Measurements from ENCODE around the gene ARSK.

ARSK gene

DNA sequence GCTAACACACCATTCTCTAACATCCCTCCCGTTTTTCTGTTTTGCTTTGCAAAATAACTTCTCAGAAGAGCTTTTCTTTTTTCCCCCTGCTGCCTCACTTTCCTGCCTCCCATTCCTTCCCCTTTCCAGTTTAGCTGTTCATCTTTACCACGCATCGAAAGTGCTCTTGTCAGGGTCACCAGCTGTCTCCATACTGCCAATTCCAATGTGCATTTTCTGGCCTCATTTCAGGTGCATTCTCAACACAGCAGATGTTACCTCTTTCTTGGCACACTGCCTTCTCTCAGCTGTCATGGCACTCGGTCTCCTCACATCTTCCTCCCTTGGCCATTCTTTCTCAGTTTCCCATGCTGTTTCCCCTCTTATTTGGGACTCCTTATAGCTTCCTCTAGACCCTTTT lies 9.5 kb downstream of the ARSK start:
- DNase-seq (ENCODE audit: low read depth in 2 of 2), result no peak

GRCh38 chr5:95565280-95565920 lies 10.5 kb downstream of the ARSK start:
- DNase-seq (ENCODE audit: low read depth in 2 of 2), result no peak

GRCh38 chr5:95572016-95572415 lies 17.1 kb downstream of the ARSK start:
- no peak for DNase-seq (ENCODE audit: low read depth in 2 of 2)

DNA sequence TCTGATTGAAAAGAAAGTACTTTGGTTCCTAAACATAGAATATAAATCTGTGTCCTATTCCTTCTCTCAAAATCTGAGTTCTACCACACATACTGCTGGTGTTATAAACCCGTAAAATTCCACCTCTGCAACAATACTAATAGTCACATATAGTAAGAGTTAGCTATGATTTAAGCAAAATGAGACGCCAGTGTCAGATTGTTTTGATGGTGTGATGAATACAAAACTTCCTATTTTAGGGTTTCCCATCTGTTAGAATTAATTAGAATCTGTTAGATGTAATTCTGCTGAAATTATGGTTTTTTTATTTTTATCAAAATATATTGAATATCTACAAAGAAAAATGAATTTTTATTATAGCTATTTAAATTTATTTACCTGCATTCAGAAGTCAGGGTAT lies 26.7 kb downstream of the ARSK start:
- DNase-seq (ENCODE audit: low read depth in 2 of 2), result no peak

DNA sequence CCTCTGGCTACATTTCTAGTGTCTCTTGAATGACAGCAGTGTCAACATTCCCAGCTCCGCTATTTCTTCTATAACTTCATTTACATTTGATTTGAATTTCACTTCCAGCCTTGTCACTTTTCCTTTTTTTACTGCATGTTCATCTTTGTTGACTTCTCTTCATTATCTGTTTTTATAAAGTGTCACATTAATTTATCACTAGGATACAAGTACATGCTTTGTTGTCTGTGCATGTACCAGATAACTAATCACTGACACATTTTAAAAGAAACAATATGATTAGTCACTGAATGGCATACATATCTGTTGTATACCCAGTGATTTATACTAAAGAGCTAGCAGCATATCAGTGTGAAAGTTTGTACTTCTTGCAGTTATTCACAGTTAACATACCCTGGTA lies 29.1 kb downstream of the ARSK start:
- DNase-seq (ENCODE audit: low read depth in 2 of 2), result no peak

DNA sequence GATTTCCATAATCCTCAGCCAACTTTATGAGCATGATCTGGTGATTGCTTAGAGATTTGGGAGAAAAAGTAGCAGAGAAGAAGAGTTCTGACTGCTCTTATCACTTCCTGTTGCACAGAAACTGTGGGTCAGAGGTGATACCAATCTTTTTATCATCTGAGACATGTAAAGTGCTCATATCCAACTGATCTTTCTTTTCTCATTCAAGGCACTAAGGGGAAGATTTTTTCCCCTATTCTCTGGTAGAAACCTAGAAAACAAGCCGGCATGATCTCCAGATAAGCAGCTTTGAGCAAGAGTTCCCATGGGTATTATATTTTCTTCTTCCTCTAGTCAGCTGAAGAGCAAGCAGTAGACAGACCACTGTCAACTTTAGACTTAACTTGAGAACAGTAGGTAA lies 36.0 kb downstream of the ARSK start:
- DNase-seq (ENCODE audit: low read depth in 2 of 2), result no peak

- DNase-seq (ENCODE audit: low read depth in 2 of 2), result no peak
Observed at GRCh38 chr5:95591490-95591901, 36.6 kb downstream of the ARSK start.

DNA sequence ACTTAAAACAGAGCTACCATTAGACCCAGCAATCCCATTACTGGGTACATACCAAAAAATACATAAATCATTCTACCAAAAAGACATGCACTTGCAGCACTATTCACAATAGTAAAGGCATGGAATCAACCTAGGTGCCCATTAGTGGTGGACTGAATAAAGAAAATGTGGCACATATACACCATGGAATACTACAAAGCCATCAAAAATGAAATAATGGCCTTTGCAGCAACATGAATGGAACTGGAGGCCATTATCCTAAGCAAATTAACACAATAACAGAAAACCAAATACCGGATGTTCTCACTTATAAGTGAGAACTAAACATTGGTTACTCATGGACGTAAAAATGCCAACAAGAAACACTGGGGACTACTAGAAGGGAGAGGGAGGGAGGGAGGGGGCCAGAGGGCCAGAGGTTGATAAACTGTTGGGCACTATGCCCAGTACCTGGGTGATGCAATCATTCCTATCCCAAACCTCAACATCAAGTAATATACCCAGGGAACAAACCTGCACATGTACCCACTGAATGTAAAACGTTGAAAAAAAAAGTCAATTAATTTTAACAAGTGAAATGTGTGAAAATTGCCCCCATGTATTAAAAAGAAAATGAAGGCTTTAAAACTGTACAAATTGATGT lies 40.5 kb downstream of the ARSK start:
- no peak for DNase-seq (ENCODE audit: low read depth in 2 of 2)

DNA sequence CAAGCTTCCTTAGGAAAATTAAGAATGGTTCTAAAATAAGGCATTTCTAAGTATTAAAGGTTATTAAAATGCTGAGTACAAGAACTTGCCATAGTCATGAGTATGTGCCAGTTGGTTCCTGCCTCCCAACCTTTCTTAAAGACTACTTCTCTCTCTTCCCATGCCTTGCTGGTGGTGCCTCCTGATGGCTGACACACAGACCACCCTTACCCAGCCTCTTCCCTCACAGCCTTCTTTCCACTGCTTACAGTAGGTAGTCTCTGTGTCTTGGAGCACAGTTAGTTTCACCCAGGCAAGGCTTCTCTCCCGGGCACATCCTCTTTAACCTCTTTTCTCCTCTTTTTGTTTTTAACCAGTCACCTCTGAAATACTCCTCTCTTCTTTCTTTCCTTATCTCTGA lies 44.4 kb downstream of the ARSK start:
- DNase-seq (ENCODE audit: low read depth in 2 of 2), result no peak

DNA sequence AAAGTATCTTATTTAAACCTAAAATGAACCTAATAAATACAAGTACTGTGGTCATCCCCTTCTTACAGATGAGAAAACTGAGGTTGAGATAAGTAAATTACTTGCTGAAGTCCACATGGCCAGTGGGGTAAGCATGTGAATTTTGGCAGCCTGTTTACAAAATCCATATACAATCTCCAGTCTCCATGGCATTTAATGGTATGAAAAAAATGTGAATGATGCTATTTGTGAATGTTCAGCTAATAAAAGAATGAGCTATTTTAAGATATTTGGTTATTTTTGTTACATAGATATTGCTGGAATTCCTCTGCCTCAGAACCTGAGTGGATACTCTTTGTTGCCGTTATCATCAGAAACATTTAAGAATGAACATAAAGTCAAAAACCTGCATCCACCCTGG lies 45.7 kb downstream of the ARSK start:
- DNase-seq (ENCODE audit: low read depth in 2 of 2), result no peak

GRCh38 chr5:95605786-95606185 lies 50.9 kb downstream of the ARSK start:
- no peak for DNase-seq (ENCODE audit: low read depth in 2 of 2)

- DNase-seq (ENCODE audit: low read depth in 2 of 2), result no peak
Observed at GRCh38 chr5:95606419-95606818, 51.5 kb downstream of the ARSK start.

DNA sequence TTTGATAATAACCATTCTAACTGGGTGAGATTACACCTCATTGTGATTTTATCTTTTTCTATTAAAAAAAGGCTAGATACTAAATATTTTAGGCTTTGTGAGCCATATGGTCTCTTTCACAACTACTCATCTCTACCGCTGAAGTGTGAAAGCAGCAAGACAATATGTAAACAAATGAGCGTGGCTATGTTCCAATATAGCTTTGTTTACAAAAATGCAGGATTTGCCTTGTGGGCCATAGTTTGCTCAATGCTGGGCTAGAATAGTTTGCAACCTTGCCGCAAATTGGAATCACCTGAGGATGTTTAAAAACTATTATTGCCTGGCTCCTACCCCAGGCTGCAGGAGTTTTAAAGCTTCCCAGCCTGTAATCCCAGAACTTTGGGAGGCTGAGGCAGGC lies 54.8 kb downstream of the ARSK start:
- DNase-seq (ENCODE audit: low read depth in 2 of 2), result no peak

DNA sequence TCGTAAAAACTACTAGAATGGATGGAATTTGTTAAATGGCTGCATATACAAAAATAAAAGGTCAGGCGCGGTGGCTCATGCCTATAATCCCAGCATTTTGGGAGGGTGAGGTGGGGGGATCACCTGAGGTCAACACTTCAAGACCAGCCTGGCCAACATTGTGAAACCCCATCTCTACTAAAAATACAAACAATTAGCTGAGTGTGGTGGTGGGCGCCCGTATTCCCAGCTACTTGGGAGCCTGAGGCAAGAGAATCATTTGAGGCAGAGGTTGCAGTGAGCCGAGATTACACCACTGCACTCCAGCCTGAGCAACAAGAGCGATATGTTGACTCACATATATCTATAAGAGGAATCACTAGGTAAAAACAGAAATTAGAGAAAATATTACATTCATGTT lies 55.6 kb downstream of the ARSK start:
- DNase-seq (ENCODE audit: low read depth in 2 of 2), result no peak

- DNase-seq (ENCODE audit: low read depth in 2 of 2), result no peak
Observed at GRCh38 chr5:95611396-95611795, 56.5 kb downstream of the ARSK start.

GRCh38 chr5:95613514-95613913 lies 58.6 kb downstream of the ARSK start:
- no peak for DNase-seq (ENCODE audit: low read depth in 2 of 2)

- DNase-seq (ENCODE audit: low read depth in 2 of 2), result no peak
Observed at GRCh38 chr5:95615164-95615467, 60.2 kb downstream of the ARSK start.

DNA sequence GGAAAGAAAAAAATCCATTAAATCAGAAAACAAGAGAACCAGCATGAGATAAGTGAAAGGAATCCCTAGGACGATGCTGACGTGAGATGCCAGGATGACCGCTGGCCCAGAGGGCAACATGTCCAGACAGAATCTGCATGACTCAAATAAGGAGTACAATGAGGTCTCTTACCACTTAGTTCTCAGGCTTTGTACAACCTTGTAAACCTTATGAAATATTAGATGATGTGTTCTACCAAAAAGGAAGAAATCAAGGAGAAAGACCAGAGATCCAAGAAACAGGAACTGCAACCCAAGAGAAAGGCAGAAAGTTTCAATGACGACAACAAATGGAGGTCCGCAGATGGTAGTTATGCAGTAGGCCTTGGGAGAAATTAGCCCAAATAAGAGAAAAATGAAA lies 62.2 kb downstream of the ARSK start:
- no peak for DNase-seq (ENCODE audit: low read depth in 2 of 2)

GRCh38 chr5:95619096-95619495 lies 64.2 kb downstream of the ARSK start:
- no peak for DNase-seq (ENCODE audit: low read depth in 2 of 2)

DNA sequence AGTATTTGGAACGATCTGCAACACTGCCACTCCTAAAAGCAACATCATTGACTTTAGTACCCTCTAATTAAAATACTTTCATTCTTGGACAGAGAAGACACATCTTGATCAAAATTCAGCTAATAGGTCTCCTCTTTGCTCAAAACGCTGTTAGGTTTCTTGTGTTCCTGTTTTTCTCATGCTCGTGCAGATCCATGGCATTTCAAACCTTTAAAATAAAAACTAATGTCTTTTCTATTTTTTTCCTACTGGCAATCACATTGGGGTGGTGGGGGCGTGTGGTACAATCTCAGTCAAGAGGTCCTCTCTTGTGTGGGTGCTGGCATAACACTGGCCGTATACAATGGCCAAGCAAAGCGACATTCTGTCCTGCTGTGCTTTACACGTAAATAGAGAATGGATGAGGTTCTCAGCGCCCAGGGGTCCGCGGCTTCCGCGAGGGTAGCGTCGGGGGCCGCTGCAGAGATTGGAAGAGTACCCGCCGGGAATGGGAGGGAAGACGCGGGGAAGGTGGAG lies 64.7 kb downstream of the ARSK start:
- no peak for DNase-seq (ENCODE audit: low read depth in 2 of 2)

- peak; percentile 21 to 42 for DNase-seq (ENCODE audit: low read depth in 2 of 2)
Observed at GRCh38 chr5:95620030-95620869, 65.3 kb downstream of the ARSK start, which contains the start of gene GPR150. GPR150 (plus strand) TSS chr5:95620087; CDS start chr5:95620276, 189 bp downstream.

DNA sequence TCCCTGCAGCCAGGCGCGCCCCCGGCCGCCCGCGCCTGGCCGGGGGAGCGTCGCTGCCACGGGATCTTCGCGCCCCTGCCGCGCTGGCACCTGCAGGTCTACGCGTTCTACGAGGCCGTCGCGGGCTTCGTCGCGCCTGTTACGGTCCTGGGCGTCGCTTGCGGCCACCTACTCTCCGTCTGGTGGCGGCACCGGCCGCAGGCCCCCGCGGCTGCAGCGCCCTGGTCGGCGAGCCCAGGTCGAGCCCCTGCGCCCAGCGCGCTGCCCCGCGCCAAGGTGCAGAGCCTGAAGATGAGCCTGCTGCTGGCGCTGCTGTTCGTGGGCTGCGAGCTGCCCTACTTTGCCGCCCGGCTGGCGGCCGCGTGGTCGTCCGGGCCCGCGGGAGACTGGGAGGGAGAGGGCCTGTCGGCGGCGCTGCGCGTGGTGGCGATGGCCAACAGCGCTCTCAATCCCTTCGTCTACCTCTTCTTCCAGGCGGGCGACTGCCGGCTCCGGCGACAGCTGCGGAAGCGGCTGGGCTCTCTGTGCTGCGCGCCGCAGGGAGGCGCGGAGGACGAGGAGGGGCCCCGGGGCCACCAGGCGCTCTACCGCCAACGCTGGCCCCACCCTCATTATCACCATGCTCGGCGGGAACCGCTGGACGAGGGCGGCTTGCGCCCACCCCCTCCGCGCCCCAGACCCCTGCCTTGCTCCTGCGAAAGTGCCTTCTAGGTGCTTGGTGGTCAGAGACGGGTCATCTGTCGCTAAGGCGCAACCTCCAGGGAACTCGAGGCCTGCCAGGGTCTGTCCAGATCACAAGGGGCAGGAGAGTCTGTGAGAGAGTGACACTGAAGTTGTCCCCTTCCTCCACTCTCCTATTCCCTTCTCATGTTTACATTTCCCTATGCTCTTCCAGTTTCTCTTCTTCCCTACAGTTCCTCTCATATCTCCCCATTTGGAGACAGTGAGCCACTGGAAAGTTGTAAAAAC lies 66.3 kb downstream of the ARSK start:
- DNase-seq (ENCODE audit: low read depth in 2 of 2), result peak in 1 of 2 donors; percentile 23
